NOMO-1 (cell line): Measurements from ENCODE around the gene RFC5.
A peak's percentile ranks its signal among the peaks of the same experiment; 100 is the strongest.
"Not testable (repeated sequence)": the region's sequence is repeated elsewhere in the genome, so short reads cannot be mapped to it uniquely, and the experiment has no call there.

Experiments used
- DNase-seq, 2 experiments: peaks; one replicate each; lab custom pipeline; 2025; ENCODE audit not compliant: unreplicated experiment in 2 of 2; lab: John Stamatoyannopoulos, UW

Gene RFC5

DNA sequence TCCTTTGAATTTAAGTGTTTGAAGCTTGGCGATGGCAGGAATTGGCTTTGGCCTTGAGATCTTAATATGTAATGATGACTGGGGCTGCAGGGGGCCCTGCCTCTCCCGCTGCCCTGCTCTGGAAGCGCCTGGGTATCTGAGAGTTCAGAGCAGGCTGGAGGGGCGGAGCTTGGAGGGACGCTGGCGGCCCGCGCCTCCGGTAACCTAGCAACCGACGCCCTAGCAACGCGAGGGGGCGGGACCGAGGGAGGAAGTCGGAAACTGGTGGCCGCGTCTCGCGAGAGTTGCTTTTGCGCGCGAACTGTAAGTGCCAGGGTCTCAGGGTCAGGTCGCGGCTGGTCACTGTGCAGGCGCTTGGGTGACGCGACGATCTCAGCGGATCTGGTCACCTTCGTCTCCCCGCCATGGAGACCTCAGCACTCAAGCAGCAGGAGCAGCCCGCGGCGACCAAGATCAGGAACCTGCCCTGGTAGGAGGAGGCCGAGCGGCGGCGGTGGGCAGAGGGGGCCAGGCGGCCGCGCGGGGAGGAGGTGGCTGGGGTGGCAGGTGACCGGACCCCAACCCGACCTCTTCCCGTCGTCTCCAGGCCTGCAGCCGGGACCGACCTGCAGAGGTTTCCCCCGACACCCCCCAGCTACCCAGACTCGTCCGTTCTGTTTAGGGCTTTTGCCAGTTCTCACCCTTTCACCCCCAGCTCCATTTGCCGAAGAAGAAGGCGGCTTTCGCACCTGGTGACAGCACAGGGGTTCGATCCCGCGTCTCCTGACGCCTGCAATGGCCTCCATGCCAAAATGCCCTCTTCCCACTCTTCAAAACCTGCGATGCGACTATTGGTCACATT lies at the start of gene RFC5:
TSS of gene RFC5 (plus strand) at position 280 of the 841 bp plus-strand sequence. CDS start at position 405, 125 bp downstream.
- peak; percentile 94 to 96 for DNase-seq

DNA sequence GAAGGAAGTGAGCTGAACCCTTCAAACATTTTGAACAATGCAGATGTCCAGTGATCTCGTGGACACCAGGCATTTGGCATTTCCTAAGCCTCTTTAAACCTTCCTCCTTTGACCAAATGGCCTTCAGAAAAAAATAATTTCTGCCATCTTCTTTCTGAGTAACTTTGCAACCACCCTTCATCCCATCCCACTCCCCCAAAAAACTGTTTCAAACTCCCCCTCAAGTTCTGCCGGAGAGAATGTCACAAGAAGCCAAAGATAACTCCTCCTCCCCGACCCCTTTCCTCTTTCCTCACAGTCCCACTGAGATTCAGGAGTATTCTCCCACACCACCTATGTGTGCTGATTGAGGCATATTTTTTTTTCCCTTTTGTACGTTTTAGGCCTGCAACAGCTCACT lies 49.5 kb upstream of the RFC5 start:
- DNase-seq = no peak

DNA sequence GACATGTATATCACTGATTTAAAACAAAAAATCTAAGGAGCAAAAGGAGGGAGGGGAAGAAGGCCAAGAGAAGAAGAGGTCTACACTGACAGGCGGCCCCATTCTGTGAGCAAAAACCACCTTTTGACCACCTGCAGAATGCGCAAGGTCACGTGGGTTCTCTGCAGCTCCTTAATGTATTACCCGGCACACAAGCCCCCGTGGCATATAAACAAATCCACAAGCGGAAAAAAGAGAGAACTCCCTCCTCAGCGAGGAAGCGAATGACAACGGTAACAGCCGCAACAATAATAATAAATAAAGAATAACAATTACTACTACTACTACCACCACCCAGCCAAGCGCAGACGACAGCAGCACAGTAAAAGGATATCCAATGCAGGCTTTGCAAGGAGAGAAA lies 49.0 kb upstream of the RFC5 start:
- no peak for DNase-seq

GRCh38 chr12:117968151-117968789 lies 48.2 kb upstream of the RFC5 start:
- DNase-seq = no peak

- DNase-seq = no peak
Observed at GRCh38 chr12:117968826-117969659, 47.5 kb upstream of the RFC5 start, which contains the start of gene KSR2. TSS of gene KSR2 (minus strand) at chr12:117968990. CDS start at chr12:117968255, 735 bp downstream.

GRCh38 chr12:117970334-117970733 lies 46.2 kb upstream of the RFC5 start:
- DNase-seq = no peak

DNA sequence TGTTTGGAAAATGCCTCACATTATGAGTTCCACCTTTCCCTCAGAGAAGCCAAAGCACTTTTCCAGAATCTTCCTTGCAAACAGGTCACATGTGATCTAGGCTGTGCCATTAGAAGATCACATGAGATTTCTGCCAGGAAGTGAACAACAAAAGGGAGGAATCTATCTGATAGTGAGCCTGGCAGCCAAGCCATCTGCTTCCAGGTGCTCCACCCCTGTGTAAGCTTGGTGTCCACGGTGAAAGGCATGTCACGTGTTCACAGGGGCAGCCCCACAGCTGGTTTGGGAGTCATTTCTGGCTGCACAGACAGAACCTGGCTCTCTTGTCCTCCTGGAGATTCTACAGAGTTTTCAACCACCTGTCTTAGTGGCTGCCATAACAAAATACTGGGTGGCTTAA lies 44.2 kb upstream of the RFC5 start:
- DNase-seq = no peak

DNA sequence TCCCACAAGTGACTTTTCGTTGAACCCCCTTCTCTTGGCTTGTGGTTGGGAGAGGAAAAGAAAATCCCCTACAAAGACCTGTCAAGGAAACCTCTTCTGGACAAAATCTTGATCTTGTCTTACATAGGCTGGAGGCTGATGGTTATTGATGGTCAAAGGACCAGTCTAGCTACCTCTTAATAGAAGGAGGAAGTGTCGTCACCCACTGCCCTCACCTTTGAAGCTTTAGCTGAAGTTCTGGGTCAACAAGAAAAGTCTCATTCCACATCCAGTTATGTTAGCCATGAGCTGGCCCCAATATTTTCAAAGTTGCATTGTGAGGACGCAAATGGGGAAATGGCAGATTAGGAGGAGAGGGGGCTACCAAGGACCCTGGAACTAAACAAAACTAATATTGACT lies 41.5 kb upstream of the RFC5 start:
- DNase-seq = no peak

DNA sequence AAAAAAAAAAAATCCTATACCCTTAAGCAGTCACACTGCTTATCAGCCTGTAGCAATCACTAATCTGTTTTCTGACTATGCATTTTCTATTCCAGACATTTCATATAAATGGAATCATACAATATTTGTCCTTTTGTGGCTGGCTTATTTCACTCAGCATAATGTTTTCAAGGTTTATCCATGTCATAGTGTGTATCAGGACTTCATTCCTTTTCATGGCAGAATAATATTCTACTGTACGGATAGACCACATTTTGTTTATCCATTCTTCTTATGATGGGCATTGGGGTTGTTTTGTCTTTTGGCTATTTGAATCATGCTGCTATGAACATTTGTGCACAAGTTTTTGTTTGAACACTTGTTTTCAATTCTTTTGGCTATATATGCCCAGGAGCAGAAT lies 39.1 kb upstream of the RFC5 start:
- DNase-seq = no peak

- peak in 1 of 2 experiments; percentile 1 for DNase-seq
Observed at GRCh38 chr12:117980616-117981015, 35.9 kb upstream of the RFC5 start.

GRCh38 chr12:117981267-117981666 lies 35.2 kb upstream of the RFC5 start:
- no peak for DNase-seq

- no peak for DNase-seq
Observed at GRCh38 chr12:117985182-117985581, 31.3 kb upstream of the RFC5 start.

- peak in 1 of 2 experiments; percentile 6 for DNase-seq
Observed at GRCh38 chr12:117986705-117987469, 29.6 kb upstream of the RFC5 start.

- DNase-seq = no peak
Observed at GRCh38 chr12:117994551-117995438, 21.7 kb upstream of the RFC5 start.

GRCh38 chr12:117998719-117999118 lies 17.8 kb upstream of the RFC5 start:
- DNase-seq = no peak

DNA sequence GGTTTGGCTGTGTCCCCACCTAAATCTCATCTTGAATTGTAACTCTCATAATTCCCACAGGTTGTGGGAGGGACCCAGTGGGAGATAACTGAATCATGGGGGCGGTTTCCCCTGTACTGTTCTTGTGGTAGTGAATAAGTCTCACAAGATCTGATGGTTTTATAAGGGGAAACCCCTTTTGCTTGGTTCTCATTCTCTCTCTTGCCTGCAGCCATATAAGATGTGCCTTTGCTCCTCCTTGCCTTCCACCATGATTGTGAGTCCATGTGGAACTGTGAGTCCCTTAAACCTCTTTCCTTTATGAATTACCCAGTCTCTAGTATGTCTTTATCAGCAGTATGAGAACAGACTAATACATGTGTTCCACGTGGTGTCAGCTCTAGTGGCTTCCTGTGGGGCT lies 16.7 kb upstream of the RFC5 start:
- DNase-seq = not testable (repeated sequence)

GRCh38 chr12:118010903-118011302 lies 5.6 kb upstream of the RFC5 start:
- no peak for DNase-seq

DNA sequence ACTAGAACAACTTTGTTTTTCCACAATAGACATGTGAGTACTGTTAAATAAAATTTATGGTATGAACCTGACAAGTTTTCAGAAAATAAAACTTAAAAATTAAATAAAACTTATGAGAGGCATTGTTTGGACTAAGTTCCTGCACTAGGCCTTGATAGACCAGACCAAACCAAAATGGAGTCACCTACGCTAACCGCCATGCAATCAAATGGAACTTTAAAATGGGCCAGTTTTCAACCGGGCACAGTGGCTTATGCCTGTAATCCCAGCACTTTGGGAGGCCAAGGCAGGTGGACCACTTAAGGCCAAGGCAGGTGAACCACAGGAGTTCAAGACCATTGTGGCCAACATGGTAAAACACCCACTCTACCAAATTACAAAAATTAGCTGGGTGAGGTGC lies 5.1 kb upstream of the RFC5 start:
- no peak for DNase-seq

DNA sequence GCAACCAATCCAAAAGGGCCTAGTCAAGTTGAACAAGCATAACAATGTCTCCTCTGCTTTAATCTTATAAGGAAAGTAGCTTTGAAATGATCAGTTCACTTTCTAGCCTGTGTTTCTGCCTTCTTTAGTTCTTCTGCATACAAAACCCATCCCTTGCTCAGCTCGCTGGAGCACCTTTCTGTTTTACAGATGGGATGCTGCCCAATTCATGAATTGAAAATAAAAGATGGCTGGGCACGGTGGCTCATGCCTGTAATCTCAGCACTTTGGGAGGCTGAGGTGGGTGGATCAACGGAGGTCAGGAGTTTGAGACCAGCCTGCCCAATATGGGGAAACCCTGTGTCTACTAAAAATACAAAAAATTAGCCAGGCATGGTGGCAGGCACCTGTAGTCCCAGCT lies 4.5 kb upstream of the RFC5 start:
- DNase-seq = no peak
